Activated CD8-positive, alpha-beta memory T cell treated with anti-CD3 and anti-CD28 coated beads, Interleukin-2, amount 50 U/mL, for 24 hours (primary cell): ENCODE results near the gene CD33.
"Not testable (repeated sequence)": the region's sequence is repeated elsewhere in the genome, so short reads cannot be mapped to it uniquely, and the experiment has no call there.

Source experiments
- DNase-seq: peaks from one replicate; pipeline ENCODE4 v3.0.0-alpha.2; 2020; ENCODE audit errors: extremely low read depth

The CD33 gene

GRCh38 chr19:51210191-51210784 lies 14.6 kb upstream of the CD33 start:
- no peak for DNase-seq

GRCh38 chr19:51210874-51211361 lies 14.0 kb upstream of the CD33 start:
- DNase-seq: not testable (repeated sequence)

DNA sequence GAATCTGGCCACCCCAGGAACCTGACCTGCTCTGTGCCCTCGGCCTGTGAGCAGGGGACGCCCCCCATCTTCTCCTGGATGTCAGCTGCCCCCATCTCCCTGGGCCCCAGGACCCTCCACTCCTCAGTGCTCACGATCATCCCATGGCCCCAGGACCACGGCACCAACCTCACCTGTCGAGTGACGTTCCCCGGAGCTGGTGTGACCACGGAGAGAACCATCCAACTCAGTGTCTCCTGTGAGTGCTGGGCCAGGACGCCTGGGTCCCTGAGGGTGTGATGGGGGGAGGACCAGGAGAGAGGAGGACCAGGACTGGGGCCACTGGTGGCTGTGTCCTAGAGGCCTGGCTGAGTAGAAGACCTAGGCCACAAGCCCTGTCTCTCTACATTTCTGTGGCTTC lies 13.0 kb upstream of the CD33 start:
- DNase-seq: no peak

GRCh38 chr19:51219307-51219706 lies 5.6 kb upstream of the CD33 start:
- DNase-seq: no peak

DNA sequence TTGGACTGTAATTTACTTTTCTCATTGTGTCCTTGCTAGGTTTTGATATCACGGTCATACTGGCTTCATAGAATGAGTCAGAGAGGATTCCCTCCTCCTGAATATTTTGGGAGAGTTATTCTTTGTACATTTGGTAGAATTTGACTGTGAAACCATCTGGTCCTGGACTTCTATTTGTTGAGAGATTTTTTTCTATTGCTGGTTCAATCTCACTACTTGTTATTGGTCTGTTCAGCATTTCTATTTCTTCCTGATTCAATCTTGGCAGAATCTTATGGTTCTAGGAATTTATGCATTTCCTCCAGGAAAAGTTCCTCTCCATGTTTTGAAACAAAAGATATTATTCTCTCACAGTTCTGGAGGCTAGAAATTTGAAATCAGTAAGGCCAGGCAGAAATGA lies 4.9 kb upstream of the CD33 start:
- DNase-seq: no peak

DNA sequence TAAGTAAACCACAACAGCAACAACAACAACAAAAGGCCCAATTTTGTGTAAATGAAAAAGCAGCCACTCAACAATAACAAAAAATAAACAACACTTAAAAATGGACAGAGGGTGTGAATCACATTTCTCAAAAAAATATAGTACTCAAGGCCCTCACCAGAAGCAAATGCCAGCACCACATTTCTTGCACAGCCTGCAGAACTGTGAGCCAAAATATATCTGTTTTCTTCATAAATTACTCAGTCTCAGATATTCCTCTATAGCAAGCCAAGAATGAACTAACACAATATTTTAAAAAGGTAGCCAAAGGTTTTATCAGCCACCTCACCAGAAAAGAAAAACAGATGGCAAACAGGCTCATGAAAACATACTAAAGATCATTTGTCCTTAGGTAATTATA lies 3.9 kb upstream of the CD33 start:
- no peak for DNase-seq

DNA sequence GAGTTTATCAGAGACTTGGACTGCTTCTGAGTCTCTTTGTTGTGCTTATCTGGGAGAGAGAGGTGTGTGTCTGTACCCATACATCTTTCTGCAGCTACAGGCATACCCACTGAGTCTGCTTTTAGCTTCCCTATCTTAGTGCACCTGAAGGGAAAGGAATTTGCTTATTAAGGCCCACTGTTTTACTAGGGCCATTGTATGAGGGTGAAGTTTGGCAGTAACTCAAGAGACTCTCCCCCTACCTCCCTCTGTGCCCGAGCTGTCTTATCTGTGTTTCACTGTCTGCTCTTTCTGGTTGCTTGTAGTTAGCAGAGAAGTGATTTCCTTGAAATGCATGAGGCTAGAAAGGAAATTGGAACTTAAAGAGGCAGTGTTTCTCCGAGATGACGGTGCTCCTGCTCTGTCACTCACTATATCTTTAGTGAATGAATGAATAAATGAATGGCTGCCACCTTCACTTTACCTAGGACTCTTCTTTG lies 678 bp upstream of the CD33 start:
- DNase-seq: no peak

- DNase-seq: no peak
Observed at GRCh38 chr19:51226067-51226466, 1.2 kb downstream of the CD33 start.

GRCh38 chr19:51227326-51227725 lies 2.4 kb downstream of the CD33 start:
- DNase-seq: no peak

- no peak for DNase-seq
Observed at GRCh38 chr19:51227966-51228365, 3.1 kb downstream of the CD33 start.

DNA sequence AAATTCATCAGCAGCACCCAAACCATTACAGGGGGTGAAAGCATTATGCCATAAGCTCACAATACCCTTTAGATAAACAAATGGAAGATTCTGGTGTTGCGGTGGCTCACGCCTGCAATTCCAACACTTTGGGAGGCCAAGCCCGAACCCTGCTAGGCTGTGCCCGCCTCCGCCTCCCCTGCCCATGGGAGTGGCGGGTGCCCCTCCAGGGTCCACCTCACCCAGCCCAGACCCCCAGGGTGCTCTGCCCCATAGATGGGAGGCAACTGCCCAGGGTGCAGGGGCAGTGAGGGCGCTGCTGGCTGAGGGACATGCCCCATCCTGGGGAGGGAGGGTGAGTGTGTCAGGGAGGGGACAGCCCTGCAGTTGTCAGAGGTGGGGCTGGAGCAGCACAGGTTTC lies 16.0 kb downstream of the CD33 start:
- no peak for DNase-seq

GRCh38 chr19:51242881-51243630 lies 18.2 kb downstream of the CD33 start:
- no peak for DNase-seq

- no peak for DNase-seq
Observed at GRCh38 chr19:51246164-51246552, 21.3 kb downstream of the CD33 start.

DNA sequence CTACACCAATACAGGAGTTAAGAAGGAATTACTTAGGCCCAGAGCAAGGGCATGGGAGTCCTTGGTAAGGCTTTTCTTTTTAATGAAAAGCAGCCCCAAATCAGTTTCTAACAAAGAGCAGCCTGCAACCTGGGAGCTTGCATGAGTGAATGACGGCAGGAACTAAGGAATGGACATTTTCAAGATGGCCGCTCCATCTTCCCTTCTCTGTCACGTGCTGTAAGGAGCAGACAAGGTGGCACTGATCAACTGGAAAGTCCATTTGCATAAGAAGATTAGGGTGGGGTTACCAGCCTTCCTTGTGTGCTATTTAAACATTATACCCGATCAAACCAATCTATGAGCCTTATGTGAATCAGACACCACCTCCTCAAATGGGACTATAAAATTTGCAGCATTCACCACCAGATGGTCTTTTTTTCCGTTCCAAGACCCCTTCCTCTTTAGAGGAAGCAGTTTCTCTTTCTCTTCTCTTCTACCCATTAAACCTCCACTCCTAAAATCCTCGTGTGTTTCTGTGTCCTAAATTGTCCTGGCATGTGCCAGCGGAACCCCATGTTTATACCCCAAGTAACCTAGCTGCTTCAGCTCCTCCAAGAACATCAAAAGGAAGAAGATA lies 23.2 kb downstream of the CD33 start:
- DNase-seq: no peak

DNA sequence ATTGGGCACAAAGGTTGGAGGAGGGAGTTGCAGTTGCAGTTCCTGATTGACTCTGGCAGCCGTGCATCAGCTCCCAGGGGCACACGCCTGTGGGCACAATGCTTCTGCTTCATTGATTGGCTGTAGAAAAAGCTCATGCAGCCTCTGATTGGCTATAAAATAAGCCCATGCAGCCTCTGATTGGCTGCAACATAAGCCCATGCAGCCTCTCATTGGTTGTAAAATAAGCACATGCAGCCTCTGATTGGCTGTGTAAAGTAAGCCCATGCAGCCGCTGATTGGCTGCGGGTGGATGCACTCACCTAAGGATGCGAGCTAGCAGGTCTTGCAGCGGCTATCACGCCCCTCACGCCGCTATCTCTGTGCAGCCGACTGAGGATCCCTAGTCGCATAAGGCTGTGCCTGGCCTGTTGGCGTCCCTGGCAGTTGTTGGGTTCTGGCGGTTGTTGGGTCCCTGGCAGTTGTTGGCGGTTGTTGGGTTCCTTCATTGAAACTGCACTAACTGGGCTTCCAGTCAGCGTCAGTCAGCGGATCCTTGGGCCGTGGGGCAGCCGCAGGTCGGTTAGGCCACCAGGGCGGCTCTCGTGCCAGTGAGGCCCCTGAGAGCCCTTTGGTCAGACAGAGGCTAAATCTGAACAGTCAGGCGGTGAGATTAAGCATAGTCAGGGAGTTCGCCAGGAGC lies 26.0 kb downstream of the CD33 start, which contains the start of gene SIGLECL1:
Gene SIGLECL1 (plus strand): TSS at position 295 of the 682 bp plus-strand sequence. CDS start 12,993 bp downstream, outside the sequence.
- no peak for DNase-seq

DNA sequence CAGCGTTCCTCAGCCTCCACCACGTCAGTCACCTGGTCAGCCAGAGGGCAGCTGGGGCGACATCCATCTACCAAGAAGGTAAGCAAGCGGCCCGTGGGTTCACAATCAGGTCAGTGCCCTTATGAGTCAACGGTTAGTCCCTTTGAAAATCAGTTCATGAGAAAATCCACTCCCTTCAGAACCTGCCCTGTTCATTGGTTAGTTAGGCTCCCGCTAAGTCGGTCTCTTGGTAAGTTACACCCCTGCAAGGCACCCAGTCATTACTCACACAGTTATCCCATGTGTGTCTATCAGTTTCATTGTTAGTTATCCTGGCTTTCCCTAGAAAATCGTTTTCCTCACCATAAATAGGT lies 26.6 kb downstream of the CD33 start:
- DNase-seq: no peak

DNA sequence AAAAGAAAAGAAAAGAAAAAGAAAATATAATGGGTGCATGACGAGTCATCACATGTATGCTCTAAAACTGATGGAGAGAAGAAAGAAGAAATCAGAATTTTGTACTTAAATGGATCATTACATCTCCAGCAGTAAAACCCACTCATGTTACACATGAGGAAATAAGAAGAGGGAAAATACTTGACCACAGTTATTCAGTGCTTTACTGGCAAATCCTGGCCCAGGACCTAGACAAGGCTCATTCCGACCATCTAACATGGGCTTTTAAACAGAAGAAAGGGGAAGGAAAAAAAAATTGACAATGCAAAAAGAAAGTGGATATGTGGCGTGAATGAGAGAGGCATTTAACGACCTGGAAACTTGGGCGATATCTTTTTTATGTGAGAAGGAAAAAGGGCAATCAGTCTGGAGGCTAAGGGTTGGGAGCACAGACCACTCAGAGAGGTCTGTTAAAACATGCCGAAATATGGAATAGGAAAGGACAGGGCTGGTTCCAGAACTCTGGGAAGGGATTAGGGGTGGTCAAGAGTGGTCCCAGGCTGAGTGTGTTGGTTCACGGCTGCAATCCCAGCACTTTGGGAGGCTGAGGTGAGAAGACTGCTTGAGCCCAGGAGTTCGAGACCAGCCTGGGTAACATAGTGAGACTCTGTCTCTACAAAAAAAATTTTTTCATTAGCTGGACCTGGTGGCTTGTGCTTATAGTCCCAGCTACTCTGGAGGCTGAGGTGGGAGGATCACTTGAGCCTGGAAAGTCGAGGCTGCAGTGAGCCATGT lies 27.6 kb downstream of the CD33 start:
- DNase-seq: no peak

DNA sequence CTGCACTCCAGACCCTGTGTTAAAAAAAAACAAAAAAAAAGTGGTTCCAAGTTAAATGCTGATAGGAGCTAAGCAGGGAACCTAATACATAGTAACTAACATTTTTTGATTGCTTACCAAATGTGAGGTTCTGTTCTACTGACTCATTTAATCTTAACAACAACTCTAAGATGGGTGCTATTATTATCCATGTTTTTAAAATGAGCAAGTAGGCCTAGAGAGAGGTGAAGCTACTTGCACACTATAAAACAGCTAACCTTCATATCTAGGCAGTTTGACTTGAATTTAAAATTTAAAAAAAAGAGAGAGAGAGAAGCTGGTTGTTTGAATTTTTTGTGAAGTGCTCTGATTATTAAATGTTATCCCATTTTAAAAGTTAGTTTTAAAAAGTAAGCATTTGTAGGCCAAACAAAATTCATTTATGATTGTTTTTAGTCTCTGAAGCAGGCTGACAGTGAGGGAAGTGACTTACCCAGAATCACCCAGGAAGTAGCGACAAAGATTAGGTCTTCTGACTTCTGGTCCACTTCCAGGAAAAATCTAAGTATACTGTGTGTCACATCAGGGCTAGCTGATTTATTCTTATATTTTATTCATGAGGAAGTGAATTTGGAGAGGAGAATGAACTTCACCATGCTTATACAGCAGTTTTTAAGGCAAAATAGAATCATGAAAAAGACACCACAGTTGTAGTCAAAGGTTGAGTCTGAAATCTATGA lies 28.4 kb downstream of the CD33 start:
- DNase-seq: no peak

GRCh38 chr19:51256155-51256625 lies 31.3 kb downstream of the CD33 start:
- DNase-seq: no peak

GRCh38 chr19:51257471-51257870 lies 32.6 kb downstream of the CD33 start:
- no peak for DNase-seq
